SK-N-MC (cell line): ENCODE results near the gene ASPSCR1.

Experiments used
- FOXP2 ChIP-seq: optimal IDR thresholded peaks from 2 replicates; pipeline ENCODE3; 2011; ENCODE audit warnings: mild to moderate bottlenecking, moderate library complexity; ENCODE audit not compliant: insufficient read depth; ENCODE audit errors: extremely low read length, control extremely low read depth
- POLR2AphosphoS5 ChIP-seq: IDR thresholded peaks from 2 replicates; pipeline ENCODE4 v1.6.1; 2012; ENCODE audit warnings: mild to moderate bottlenecking, low read depth, low read length, borderline replicate concordance

DNA sequence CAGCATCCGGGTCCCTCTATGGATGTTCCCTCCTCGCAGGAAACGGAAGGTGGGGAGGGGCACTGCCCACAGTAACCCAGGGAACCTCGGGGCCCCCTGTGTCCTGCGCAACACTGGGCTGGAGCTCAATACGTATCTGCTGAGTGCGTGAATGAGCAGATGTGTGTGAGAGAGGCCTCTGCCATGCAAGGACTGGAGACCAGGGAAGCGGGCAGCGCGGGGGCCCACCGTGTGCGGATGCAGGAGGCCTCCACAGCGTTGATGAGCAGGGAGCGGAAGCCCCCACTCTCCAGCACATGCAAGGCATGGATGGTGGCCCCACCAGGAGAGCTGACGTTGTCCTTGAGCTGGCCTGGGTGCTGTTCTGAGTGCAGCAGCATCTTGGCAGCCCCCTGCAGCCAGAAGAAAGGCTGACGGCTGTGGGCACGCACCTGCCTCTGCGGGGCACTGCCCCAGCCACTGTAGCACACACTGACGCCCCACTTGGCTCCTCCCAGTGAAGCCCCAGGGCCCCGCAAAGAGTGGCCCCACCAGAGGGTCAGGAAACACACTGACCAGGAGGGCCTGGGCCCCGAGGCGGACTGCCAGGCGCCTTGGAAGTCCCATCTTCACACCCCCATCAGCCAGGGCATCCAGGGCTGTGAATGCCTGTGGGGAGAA lies 43.2 kb upstream of the ASPSCR1 start:
- TF ChIP-seq POLR2AphosphoS5: no peak
- TF ChIP-seq FOXP2: no peak
